GM23338 (cell line): ENCODE results near the gene ADCY5. TPM values are rescaled to one million over a fixed set of nuclear protein-coding genes. Genes with fewer than 3 reads are reported as not detected.

ENCODE experiments used
- ATAC-seq: fragments of 200-7000 bp; cut with Tn5 transposase; 3 replicates; pipeline ENCODE4 v1.9.1; 2020
- DNase-seq: peaks from one replicate; pipeline ENCODE4 v3.0.0-alpha.2; 2015; ENCODE audit warnings: low spot score
- H2AFZ ChIP-seq: fragments of 200-600 bp; sonication (generic); 2 replicates; pipeline ENCODE4 v1.8.0; 2016; ENCODE audit warnings: antibody characterized with exemption, mild to moderate bottlenecking, moderate library complexity
- H3F3A ChIP-seq: fragments of 200-600 bp; sonication (generic); replicated peaks from 2 replicates; pipeline ENCODE4 v1.8.0; 2017; ENCODE audit warnings: antibody characterized with exemption, mixed run types, low read depth
- H3K27ac ChIP-seq: fragments of 200-600 bp; sonication (generic); 2 replicates; pipeline ENCODE4 v1.6.1; 2016; ENCODE audit warnings: low read depth
- H3K27me3 ChIP-seq: fragments of 200-600 bp; sonication (generic); 2 replicates; pipeline ENCODE4 v1.8.0; 2016; ENCODE audit warnings: mild to moderate bottlenecking, mixed run types, moderate library complexity; ENCODE audit not compliant: insufficient read depth
- H3K36me3 ChIP-seq: fragments of 200-600 bp; sonication (generic); 2 replicates; pipeline ENCODE4 v1.8.0; 2016; ENCODE audit warnings: mild to moderate bottlenecking; ENCODE audit not compliant: insufficient read depth
- H3K4me1 ChIP-seq: fragments of 200-600 bp; sonication (generic); 2 replicates; pipeline ENCODE4 v1.8.0; 2016; ENCODE audit warnings: mild to moderate bottlenecking, moderate library complexity; ENCODE audit not compliant: insufficient read depth
- H3K4me2 ChIP-seq: fragments of 200-600 bp; sonication (generic); 2 replicates; pipeline ENCODE4 v1.7.1; 2017; ENCODE audit warnings: mixed run types
- H3K4me3 ChIP-seq: fragments of 200-600 bp; sonication (generic); 2 replicates; pipeline ENCODE4 v1.6.1; 2016; ENCODE audit warnings: mixed run types
- H3K79me2 ChIP-seq: fragments of 200-600 bp; sonication (generic); replicated peaks from 2 replicates; pipeline ENCODE4 v1.8.0; 2017; ENCODE audit warnings: mild to moderate bottlenecking; ENCODE audit not compliant: insufficient read depth
- H3K9me2 ChIP-seq: fragments of 200-600 bp; sonication (generic); 2 replicates; pipeline ENCODE4 v1.8.0; 2017; ENCODE audit not compliant: insufficient read depth
- H4K20me1 ChIP-seq: fragments of 200-600 bp; sonication (generic); replicated peaks from 2 replicates; pipeline ENCODE4 v1.8.0; 2017; ENCODE audit warnings: mild to moderate bottlenecking; ENCODE audit not compliant: insufficient read depth
- H3K27ac Mint-ChIP-seq: 2 replicates; pipeline ENCODE4 v1.8.0; 2020; ENCODE audit warnings: inconsistent platforms, mild to moderate bottlenecking, moderate library complexity, mixed read lengths
- H3K27me3 Mint-ChIP-seq: 3 replicates; pipeline ENCODE4 v1.8.0; 2022; ENCODE audit warnings: low read depth, mild to moderate bottlenecking, moderate library complexity, mixed read lengths, inconsistent platforms; ENCODE audit not compliant: insufficient read depth, poor library complexity
- H3K36me3 Mint-ChIP-seq: 3 replicates; pipeline ENCODE4 v1.8.0; 2021; ENCODE audit warnings: low read depth, mild to moderate bottlenecking, inconsistent platforms, moderate library complexity, mixed read lengths
- H3K4me1 Mint-ChIP-seq: 3 replicates; pipeline ENCODE4 v1.8.0; 2020; ENCODE audit warnings: mild to moderate bottlenecking, inconsistent platforms, mixed read lengths
- H3K4me3 Mint-ChIP-seq: 3 replicates; pipeline ENCODE4 v1.8.0; 2021; ENCODE audit warnings: moderate library complexity, mild to moderate bottlenecking, inconsistent platforms, mixed read lengths
- H3K9me3 Mint-ChIP-seq: 3 replicates; pipeline ENCODE4 v1.8.0; 2020; ENCODE audit warnings: moderate library complexity, mild to moderate bottlenecking, inconsistent platforms, mixed read lengths
- POLR2AphosphoS5 ChIP-seq: IDR thresholded peaks from 2 replicates; pipeline ENCODE4 v1.6.1; 2016; ENCODE audit warnings: antibody characterized with exemption, low read depth
- STAT1 ChIP-seq: IDR thresholded peaks from one replicate; pipeline ENCODE4 v1.6.1; 2016; ENCODE audit warnings: antibody characterized with exemption; ENCODE audit not compliant: unreplicated experiment
- ZNF331 ChIP-seq: fragments of 250-450 bp; sonication (Bioruptor Pico); IDR thresholded peaks from 2 replicates; pipeline ENCODE4 v1.5.0; 2020; ENCODE audit warnings: low read depth, mild to moderate bottlenecking, moderate library complexity
- ZNF462 ChIP-seq: fragments of 250-450 bp; sonication (Bioruptor Pico); IDR thresholded peaks from 2 replicates; pipeline ENCODE4 v1.5.0; 2020; ENCODE audit warnings: mild to moderate bottlenecking, moderate library complexity
- polyA plus RNA-seq: library from polyadenylated mRNA; unstranded; fragments of >200 nt; fragmentation: Nextera tagmentation; extraction: Ambion mirVana; gene quantifications from 2 replicates; pipeline ENCODE4 v1.2.1, GENCODE V29; 2016
- total RNA-seq: library from RNA; depleted of rRNA; stranded (reverse); fragments of >200 nt; shearing (Covaris generic); gene quantifications from 2 replicates; pipeline ENCODE4 v1.2.3, GENCODE V29; 2014
- TF ChIP-seq, protein P1 (sequence below): IDR thresholded peaks from 2 replicates; pipeline ENCODE4 v1.6.1; 2016; ENCODE audit warnings: antibody characterized with exemption

Gene ADCY5
- total and polyA plus RNA-seq, 2 experiments from 2014 or later: 3.5 to 10.2 TPM

- Histone ChIP-seq H3K4me2 (no peak overlapping the region), H4K20me1 (no peaks in the 10 kb centered on the region), H3K27me3 (no peaks in the 10 kb centered on the region), H3K79me2 (no peaks in the 10 kb centered on the region), H3K4me1 (no peaks in the 10 kb centered on the region), H3K36me3 (no peaks in the 10 kb centered on the region), H2AFZ (no peak overlapping the region), H3F3A (no peaks in the 10 kb centered on the region), H3K27ac (no peak overlapping the region), H3K4me3 (no peak overlapping the region), H3K9me2 (no peaks in the 10 kb centered on the region)
- no peak for DNase-seq
- Mint-ChIP-seq H3K27me3 (peaks cover 7% of the 10 kb centered on the region), H3K4me1 (no peaks in the 10 kb centered on the region; the same call in 2 of the 3 replicates), H3K36me3 (no peaks in the 10 kb centered on the region), H3K4me3 (no peak overlapping the region), H3K27ac (no peak overlapping the region), H3K9me3 (peaks cover 7% of the 10 kb centered on the region; the same call in 1 of the 3 replicates)
- no peak for ATAC-seq
- TF ChIP-seq POLR2AphosphoS5 (no peak), ZNF462 (CRISPR knock-in tag) (no peak), STAT1 (no peak), ZNF331 (CRISPR knock-in tag) (no peak)
- TF ChIP-seq, protein P1, sequence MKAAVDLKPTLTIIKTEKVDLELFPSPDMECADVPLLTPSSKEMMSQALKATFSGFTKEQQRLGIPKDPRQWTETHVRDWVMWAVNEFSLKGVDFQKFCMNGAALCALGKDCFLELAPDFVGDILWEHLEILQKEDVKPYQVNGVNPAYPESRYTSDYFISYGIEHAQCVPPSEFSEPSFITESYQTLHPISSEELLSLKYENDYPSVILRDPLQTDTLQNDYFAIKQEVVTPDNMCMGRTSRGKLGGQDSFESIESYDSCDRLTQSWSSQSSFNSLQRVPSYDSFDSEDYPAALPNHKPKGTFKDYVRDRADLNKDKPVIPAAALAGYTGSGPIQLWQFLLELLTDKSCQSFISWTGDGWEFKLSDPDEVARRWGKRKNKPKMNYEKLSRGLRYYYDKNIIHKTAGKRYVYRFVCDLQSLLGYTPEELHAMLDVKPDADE: no peak
Measured at GRCh38 chr3:123373474-123373987, 75.4 kb downstream of the ADCY5 start.
